ENCODE data around the gene CTDP1.
"Not testable (repeated sequence)": the region's sequence is repeated elsewhere in the genome, so short reads cannot be mapped to it uniquely, and the experiment has no call there.

The CTDP1 gene

DNA sequence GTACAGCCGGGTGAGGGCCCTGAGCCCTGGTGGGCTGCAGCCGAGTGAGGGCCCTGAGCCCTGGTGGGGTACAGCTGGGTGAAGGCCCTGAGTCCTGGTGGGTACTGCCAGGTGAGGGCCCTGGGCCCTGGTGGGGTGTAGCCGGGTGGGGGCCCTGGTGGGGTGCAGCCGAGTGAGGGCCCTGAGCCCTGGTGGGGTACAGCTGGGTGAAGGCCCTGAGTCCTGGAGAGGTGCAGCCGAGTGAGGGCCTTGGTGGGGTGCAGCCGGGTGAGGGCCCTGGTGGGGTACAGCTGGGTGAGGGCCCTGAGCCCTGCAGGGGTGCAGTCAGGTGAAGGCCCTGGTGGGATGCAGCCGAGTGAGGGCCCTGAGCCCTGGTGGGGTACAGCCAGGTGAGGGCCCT, 37.5 kb downstream of the CTDP1 start:
- Histone ChIP-seq H3K9ac (ENCODE audit: low read length in 2 of 2) (no peak overlapping the region), H3K27ac (ENCODE audit: low read length) (no peak overlapping the region), H3K27me3 (ENCODE audit: control insufficient read depth in 1 of 2, insufficient read depth in 2 of 2, low read length in 2 of 2) (no peaks in the 10 kb centered on the region), H3K4me3 (ENCODE audit: low read length in 2 of 2) (no peak overlapping the region), H3K4me1 (ENCODE audit: control insufficient read depth, insufficient read depth, low read length) (no peaks in the 10 kb centered on the region), H3K36me3 (ENCODE audit: control insufficient read depth in 2 of 2, insufficient read depth in 2 of 2, low read length in 2 of 2) (peaks cover 15 to 46% of the 10 kb centered on the region in 2 donors), H3K9me3 (ENCODE audit: control insufficient read depth in 2 of 2, low read length in 2 of 2) (no peaks in the 10 kb centered on the region)

DNA sequence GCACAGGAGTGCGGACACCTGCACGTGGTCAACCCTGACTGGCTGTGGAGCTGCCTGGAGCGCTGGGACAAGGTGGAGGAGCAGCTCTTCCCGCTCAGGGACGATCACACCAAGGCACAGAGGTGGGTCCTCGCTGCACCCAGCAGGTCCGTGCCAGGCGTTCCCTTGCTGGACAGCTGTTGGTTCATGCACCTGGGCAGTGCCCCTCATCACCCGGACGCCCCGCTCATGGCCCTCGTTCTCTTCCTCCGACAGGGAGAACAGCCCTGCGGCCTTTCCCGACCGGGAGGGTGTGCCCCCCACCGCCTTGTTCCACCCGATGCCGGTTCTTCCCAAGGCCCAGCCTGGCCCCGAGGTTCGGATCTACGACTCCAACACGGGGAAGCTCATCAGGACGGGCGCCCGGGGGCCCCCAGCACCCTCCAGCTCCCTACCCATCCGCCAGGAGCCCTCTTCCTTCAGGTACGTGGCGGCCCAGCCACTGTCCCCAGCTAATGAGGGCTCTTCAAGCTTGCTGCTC, 38.0 kb downstream of the CTDP1 start:
- Histone ChIP-seq H3K4me1 (ENCODE audit: control insufficient read depth, insufficient read depth, low read length) (no peaks in the 10 kb centered on the region), H3K4me3 (ENCODE audit: low read length in 2 of 2) (no peak overlapping the region), H3K27me3 (ENCODE audit: control insufficient read depth in 1 of 2, insufficient read depth in 2 of 2, low read length in 2 of 2) (no peaks in the 10 kb centered on the region), H3K36me3 (ENCODE audit: control insufficient read depth in 2 of 2, insufficient read depth in 2 of 2, low read length in 2 of 2) (peaks cover 15 to 43% of the 10 kb centered on the region in 2 donors), H3K9ac (ENCODE audit: low read length in 2 of 2) (no peak overlapping the region), H3K27ac (ENCODE audit: low read length) (no peak overlapping the region), H3K9me3 (ENCODE audit: control insufficient read depth in 2 of 2, low read length in 2 of 2) (no peaks in the 10 kb centered on the region)

DNA sequence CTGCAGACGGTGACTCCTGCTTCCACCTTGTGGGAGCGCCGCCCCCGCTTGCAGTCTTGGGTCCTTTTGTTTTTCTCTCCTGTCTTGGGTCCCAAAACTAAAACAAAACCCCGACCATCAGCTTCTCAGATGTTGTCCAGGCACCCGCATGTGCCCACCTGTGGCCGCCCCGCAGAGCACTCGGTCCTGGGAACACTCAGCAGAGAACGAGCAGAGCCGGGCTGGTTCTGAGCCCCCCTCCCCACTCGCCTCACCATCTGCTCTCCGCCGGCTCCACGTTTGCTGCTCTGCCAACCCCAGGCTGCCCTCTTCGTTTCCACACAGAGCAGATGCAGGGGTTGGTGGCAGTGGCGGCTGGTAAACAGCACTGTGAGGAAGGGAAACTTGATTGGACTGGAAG, 38.5 kb downstream of the CTDP1 start:
- Histone ChIP-seq H3K4me1 (ENCODE audit: control insufficient read depth, insufficient read depth, low read length) (no peaks in the 10 kb centered on the region), H3K36me3 (ENCODE audit: control insufficient read depth in 2 of 2, insufficient read depth in 2 of 2, low read length in 2 of 2) (peaks cover 15 to 45% of the 10 kb centered on the region in 2 donors), H3K9me3 (ENCODE audit: control insufficient read depth in 2 of 2, low read length in 2 of 2) (no peaks in the 10 kb centered on the region), H3K27me3 (ENCODE audit: control insufficient read depth in 1 of 2, insufficient read depth in 2 of 2, low read length in 2 of 2) (no peaks in the 10 kb centered on the region), H3K27ac (ENCODE audit: low read length) (no peak overlapping the region), H3K4me3 (ENCODE audit: low read length in 2 of 2) (no peak overlapping the region), H3K9ac (ENCODE audit: low read length in 2 of 2) (no peak overlapping the region)

DNA sequence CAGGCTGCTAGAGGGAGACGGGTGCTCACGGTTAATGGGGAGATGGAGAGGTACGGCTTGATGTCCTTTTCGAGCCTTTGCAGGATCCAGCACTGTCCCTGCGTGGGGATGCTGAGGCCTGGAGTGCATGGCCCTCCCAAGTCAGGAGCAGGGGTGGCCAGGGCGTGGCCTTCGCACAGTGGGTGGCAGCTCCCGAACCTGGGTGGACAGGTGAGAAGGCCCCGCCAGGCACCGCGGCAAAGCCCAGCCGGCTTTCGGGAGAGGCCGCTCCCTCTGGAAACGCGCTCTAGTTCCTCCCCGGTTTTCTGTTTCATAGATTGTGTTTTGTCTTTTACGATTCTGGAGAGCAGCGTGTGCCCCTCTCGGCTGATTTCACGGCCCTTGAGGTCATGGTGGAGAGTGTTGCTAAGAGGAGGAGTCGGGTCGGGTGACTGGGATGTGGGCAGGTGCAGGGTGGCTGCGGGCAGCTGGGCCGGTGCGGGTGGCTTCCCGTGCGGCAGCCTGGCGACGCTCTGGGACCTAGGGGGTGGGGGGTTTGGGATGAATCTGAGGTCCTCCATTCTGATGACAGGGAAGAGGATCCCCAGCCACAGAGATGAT, 39.4 kb downstream of the CTDP1 start:
- no peaks in the 10 kb centered on the region for H3K9me3 ChIP-seq (ENCODE audit: control insufficient read depth in 2 of 2, low read length in 2 of 2)
- H3K4me1 ChIP-seq (ENCODE audit: control insufficient read depth, insufficient read depth, low read length), result no peaks in the 10 kb centered on the region
- H3K27ac ChIP-seq (ENCODE audit: low read length), result no peak overlapping the region
- no peak overlapping the region for H3K4me3 ChIP-seq (ENCODE audit: low read length in 2 of 2)
- H3K36me3 ChIP-seq (ENCODE audit: control insufficient read depth in 2 of 2, insufficient read depth in 2 of 2, low read length in 2 of 2), result peaks cover 18 to 42% of the 10 kb centered on the region in 2 donors
- no peaks in the 10 kb centered on the region for H3K27me3 ChIP-seq (ENCODE audit: control insufficient read depth in 1 of 2, insufficient read depth in 2 of 2, low read length in 2 of 2)
- H3K9ac ChIP-seq (ENCODE audit: low read length in 2 of 2), result no peak overlapping the region

DNA sequence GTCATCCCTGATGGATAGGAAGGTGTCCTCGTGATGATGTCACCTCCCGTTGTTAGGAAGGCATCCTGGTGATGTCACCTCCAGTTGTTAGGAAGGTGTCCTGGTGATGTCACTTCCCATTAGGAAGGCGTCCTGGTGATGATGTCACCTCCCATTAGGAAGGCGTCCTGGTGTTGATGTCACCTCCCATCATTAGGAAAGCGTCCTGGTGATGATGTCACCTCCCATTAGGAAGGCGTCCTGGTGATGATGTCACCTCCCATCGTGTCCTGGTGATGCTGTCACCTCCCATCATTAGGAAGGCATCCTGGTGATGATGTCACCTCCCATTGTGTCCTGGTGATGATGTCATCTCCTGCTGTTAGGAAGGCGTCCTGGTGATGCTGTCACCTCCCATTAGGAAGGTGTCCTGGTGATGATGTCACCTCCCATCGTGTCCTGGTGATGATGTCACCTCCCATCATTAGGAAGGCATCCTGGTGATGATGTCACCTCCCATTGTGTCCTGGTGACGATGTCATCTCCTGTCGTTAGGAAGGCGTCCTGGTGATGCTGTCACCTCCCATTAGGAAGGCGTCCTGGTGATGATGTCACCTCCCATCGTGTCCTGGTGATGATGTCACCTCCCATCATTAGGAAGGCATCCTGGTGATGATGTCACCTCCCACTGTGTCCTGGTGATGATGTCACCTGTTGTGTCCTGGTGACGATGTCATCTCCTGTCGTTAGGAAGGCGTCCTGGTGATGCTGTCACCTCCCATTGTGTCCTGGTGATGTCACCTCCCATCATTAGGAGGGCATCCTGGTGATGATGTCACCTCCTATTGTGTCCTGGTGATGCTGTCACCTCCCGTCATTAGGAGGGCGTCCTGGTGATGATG, 40.1 kb downstream of the CTDP1 start:
- H3K9ac ChIP-seq (ENCODE audit: low read length in 2 of 2); H3K4me1 ChIP-seq (ENCODE audit: control insufficient read depth, insufficient read depth, low read length); H3K27ac ChIP-seq (ENCODE audit: low read length); H3K9me3 ChIP-seq (ENCODE audit: control insufficient read depth in 2 of 2, low read length in 2 of 2); H3K27me3 ChIP-seq (ENCODE audit: control insufficient read depth in 1 of 2, insufficient read depth in 2 of 2, low read length in 2 of 2); H3K4me3 ChIP-seq (ENCODE audit: low read length in 2 of 2): not testable (repeated sequence)
- H3K36me3 ChIP-seq (ENCODE audit: control insufficient read depth in 2 of 2, insufficient read depth in 2 of 2, low read length in 2 of 2), result peaks cover 18 to 42% of the 10 kb centered on the region in 2 donors

DNA sequence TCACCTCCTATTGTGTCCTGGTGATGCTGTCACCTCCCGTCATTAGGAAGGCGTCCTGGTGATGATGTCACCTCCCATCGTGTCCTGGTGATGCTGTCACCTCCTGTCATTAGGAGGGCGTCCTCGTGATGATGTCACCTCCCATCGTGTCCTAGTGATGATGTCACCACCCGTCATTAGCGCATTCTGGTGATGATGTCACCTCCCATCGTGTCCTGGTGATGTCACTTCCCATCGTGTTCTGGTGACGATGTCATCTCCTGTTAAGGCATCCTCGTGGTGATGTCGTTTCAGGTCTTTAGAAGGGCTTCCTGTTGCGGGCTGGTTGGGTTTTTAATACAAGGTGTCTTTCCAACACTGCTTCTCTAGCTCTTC, 40.7 kb downstream of the CTDP1 start:
- Histone ChIP-seq H3K36me3 (ENCODE audit: control insufficient read depth in 2 of 2, insufficient read depth in 2 of 2, low read length in 2 of 2) (peaks cover 15 to 36% of the 10 kb centered on the region in 2 donors), H3K27me3 (ENCODE audit: control insufficient read depth in 1 of 2, insufficient read depth in 2 of 2, low read length in 2 of 2) (no peaks in the 10 kb centered on the region), H3K4me3 (ENCODE audit: low read length in 2 of 2) (no peak overlapping the region), H3K9me3 (ENCODE audit: control insufficient read depth in 2 of 2, low read length in 2 of 2) (no peaks in the 10 kb centered on the region), H3K9ac (ENCODE audit: low read length in 2 of 2) (no peak overlapping the region), H3K27ac (ENCODE audit: low read length) (no peak overlapping the region), H3K4me1 (ENCODE audit: control insufficient read depth, insufficient read depth, low read length) (no peaks in the 10 kb centered on the region)

DNA sequence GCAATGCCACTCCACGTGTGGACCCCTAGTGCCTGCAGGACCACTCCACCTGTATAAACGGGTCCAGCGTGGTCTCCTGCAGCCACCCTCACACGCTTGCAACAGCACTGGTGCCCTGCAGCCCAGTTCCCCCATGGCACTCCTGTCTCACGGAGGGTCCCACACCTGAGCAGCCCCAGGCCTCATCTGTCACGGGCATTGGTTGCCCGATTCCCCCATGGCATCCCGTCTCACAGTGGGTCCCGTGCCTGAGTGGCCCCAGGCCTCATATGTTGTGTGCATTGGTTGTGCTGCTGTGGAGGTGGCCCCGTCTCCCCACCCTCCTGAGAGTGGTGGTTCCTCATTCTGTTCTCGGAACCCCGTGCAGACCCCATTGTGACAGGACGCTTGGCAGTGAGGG, 43.4 kb downstream of the CTDP1 start:
- H3K36me3 ChIP-seq (ENCODE audit: control insufficient read depth in 2 of 2, insufficient read depth in 2 of 2, low read length in 2 of 2), result peaks cover 15 to 29% of the 10 kb centered on the region in 2 donors
- H3K9ac ChIP-seq (ENCODE audit: low read length in 2 of 2), result no peak overlapping the region
- H3K4me3 ChIP-seq (ENCODE audit: low read length in 2 of 2), result no peak overlapping the region
- H3K9me3 ChIP-seq (ENCODE audit: control insufficient read depth in 2 of 2, low read length in 2 of 2), result no peaks in the 10 kb centered on the region
- H3K27ac ChIP-seq (ENCODE audit: low read length), result no peak overlapping the region
- H3K27me3 ChIP-seq (ENCODE audit: control insufficient read depth in 1 of 2, insufficient read depth in 2 of 2, low read length in 2 of 2), result no peaks in the 10 kb centered on the region
- H3K4me1 ChIP-seq (ENCODE audit: control insufficient read depth, insufficient read depth, low read length), result no peaks in the 10 kb centered on the region

DNA sequence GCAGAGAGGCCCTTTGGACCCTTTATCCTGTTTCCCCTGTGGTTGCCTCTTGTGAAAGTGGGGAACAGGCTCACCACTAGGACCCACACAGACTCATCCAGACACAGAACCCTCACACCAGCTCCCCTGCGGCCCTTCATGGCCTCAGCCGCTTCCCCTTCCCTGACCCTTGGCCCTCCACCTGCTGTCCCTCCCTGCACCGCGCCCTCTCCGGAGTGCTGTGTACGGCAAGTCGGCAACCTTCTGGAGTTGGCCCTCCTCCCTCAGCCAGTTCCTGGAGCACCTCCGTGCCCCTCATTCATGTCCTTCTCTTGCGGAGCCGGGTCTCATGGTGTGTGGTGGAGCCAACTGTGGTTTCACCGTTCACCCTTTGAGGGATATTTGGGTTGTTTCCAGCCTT, 44.0 kb downstream of the CTDP1 start:
- Histone ChIP-seq H3K4me1 (ENCODE audit: control insufficient read depth, insufficient read depth, low read length) (no peaks in the 10 kb centered on the region), H3K27me3 (ENCODE audit: control insufficient read depth in 1 of 2, insufficient read depth in 2 of 2, low read length in 2 of 2) (no peaks in the 10 kb centered on the region), H3K27ac (ENCODE audit: low read length) (no peak overlapping the region), H3K9ac (ENCODE audit: low read length in 2 of 2) (no peak overlapping the region), H3K4me3 (ENCODE audit: low read length in 2 of 2) (no peak overlapping the region), H3K9me3 (ENCODE audit: control insufficient read depth in 2 of 2, low read length in 2 of 2) (no peaks in the 10 kb centered on the region), H3K36me3 (ENCODE audit: control insufficient read depth in 2 of 2, insufficient read depth in 2 of 2, low read length in 2 of 2) (peaks cover 15 to 26% of the 10 kb centered on the region in 2 donors)

DNA sequence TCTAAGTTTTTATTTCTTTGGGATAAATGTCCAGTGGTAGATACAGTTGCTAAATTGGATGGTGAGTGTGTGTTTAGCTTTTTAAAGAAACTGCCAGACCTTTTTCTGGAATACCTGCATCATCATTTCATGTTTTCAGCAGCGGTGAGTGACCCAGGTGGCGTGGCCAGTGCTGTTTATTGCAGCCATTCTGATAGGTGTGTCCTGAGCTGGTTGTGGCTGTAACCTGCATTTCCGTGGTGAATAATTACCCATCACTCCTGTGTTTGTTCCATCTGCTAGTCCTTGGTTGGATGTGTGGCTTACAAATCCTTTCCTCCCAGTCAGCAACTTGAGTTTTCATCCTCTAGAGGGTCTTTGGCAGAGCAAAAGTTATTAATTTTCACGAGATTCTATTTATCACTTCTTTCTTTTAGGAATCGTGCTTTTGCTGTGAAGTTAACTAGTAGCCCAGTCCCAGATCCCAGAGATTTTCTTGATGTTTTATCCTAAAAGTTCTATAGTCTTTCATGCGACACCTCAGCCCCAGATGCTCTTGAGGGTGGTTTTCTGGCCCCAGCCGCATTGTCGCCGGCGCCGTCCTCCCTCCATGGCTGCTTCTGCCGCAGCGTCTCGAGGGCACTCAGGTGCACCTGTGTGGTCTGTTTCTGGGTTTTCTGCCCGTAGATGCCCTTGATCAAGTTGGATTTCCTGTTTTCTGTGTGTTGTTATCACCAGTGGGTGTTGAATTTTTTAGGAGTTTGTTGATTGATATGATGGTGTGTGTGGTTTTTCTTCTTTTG, 44.9 kb downstream of the CTDP1 start:
- Histone ChIP-seq H3K36me3 (ENCODE audit: control insufficient read depth in 2 of 2, insufficient read depth in 2 of 2, low read length in 2 of 2) (peaks cover 22 to 27% of the 10 kb centered on the region in 2 donors), H3K27ac (ENCODE audit: low read length) (no peak overlapping the region), H3K4me1 (ENCODE audit: control insufficient read depth, insufficient read depth, low read length) (no peaks in the 10 kb centered on the region), H3K9ac (ENCODE audit: low read length in 2 of 2) (no peak overlapping the region), H3K27me3 (ENCODE audit: control insufficient read depth in 1 of 2, insufficient read depth in 2 of 2, low read length in 2 of 2) (no peaks in the 10 kb centered on the region), H3K9me3 (ENCODE audit: control insufficient read depth in 2 of 2, low read length in 2 of 2) (no peaks in the 10 kb centered on the region), H3K4me3 (ENCODE audit: low read length in 2 of 2) (no peak overlapping the region)

DNA sequence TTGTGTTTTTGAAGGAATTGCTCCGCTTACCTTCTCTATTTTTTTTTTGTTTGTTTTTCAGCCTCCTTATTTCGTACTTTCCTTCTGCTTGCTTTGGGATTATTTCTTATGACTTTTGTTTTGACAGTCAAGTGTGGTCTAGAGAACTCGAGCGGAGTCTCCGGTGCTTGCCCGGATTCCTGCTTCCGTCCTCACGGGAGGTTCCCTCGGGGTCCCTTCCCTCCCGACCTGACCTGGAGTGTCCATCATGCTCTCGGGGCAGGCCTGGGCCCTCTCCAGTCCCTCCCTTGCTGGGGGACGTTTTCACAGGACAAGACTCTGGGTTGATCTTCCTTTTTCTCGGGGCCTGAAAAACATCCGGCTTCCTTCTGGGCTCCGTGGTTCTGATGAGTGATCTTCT, 45.9 kb downstream of the CTDP1 start:
- no peaks in the 10 kb centered on the region for H3K27me3 ChIP-seq (ENCODE audit: control insufficient read depth in 1 of 2, insufficient read depth in 2 of 2, low read length in 2 of 2)
- H3K36me3 ChIP-seq (ENCODE audit: control insufficient read depth in 2 of 2, insufficient read depth in 2 of 2, low read length in 2 of 2), result peaks cover 24 to 27% of the 10 kb centered on the region in 2 donors
- no peak overlapping the region for H3K27ac ChIP-seq (ENCODE audit: low read length)
- no peak overlapping the region for H3K4me3 ChIP-seq (ENCODE audit: low read length in 2 of 2)
- H3K9ac ChIP-seq (ENCODE audit: low read length in 2 of 2), result no peak overlapping the region
- H3K9me3 ChIP-seq (ENCODE audit: control insufficient read depth in 2 of 2, low read length in 2 of 2), result no peaks in the 10 kb centered on the region
- H3K4me1 ChIP-seq (ENCODE audit: control insufficient read depth, insufficient read depth, low read length), result no peaks in the 10 kb centered on the region
